ENCODE measurements around the gene KIF21B.

KIF21B gene

GRCh38 chr1:200977071-200977754, 46.3 kb downstream of the KIF21B start:
- ChIA-PET CTCF (interaction anchor here (0.6 to 0.9 kb wide), 3 partner anchors 65 to 136 kb away, joined by 3 to 4 read pairs (median 4); no protein-coding TSS in a partner anchor), POLR2A (ENCODE audit: low non-redundant PET) (no interaction called here)
- TF ChIP-seq, protein P1, sequence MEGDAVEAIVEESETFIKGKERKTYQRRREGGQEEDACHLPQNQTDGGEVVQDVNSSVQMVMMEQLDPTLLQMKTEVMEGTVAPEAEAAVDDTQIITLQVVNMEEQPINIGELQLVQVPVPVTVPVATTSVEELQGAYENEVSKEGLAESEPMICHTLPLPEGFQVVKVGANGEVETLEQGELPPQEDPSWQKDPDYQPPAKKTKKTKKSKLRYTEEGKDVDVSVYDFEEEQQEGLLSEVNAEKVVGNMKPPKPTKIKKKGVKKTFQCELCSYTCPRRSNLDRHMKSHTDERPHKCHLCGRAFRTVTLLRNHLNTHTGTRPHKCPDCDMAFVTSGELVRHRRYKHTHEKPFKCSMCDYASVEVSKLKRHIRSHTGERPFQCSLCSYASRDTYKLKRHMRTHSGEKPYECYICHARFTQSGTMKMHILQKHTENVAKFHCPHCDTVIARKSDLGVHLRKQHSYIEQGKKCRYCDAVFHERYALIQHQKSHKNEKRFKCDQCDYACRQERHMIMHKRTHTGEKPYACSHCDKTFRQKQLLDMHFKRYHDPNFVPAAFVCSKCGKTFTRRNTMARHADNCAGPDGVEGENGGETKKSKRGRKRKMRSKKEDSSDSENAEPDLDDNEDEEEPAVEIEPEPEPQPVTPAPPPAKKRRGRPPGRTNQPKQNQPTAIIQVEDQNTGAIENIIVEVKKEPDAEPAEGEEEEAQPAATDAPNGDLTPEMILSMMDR (conservative IDR thresholded peaks at IDR 0.05; ENCODE audit: low read depth): no peak
- H3K27ac ChIP-seq: no peak overlapping the region
- no peak for DNase-seq (ENCODE audit: low spot score)

- CTCF ChIA-PET: interaction anchor here (0.8 kb wide), 1 partner anchor 137 kb away, joined by 3 read pairs; no protein-coding TSS in a partner anchor
- TF ChIP-seq, protein P1 (conservative IDR thresholded peaks at IDR 0.05; ENCODE audit: low read depth): no peak
- DNase-seq (ENCODE audit: low spot score): no peak
- H3K27ac ChIP-seq: no peak overlapping the region
- POLR2A ChIA-PET (ENCODE audit: low non-redundant PET): no interaction called here
Measured at GRCh38 chr1:200976634-200977033, 46.9 kb downstream of the KIF21B start.

DNA sequence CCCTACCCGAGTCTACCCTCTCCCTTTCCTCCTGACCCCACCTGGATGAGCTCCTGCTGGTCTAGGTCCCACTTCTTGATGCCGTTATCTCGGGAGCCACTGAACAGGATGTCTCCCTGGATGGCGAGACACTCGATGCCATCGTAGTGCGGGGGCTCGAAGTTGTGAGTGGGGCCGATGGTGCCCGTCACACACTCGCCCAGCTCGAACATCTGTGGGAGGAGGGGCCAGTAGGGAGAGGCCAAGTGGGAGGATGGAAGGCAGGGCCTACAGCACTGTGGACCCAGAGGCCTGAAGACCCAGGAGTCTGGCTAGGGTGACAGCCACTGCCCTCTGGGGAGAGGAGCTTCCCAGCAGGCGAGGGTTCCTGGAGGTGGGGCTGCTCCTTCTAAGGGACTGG, 48.1 kb downstream of the KIF21B start:
- POLR2A ChIA-PET (ENCODE audit: low non-redundant PET): no interaction called here

GRCh38 chr1:200974711-200975110, 48.8 kb downstream of the KIF21B start:
- TF ChIP-seq, protein P1 (conservative IDR thresholded peaks at IDR 0.05; ENCODE audit: low read depth): no peak
- DNase-seq (ENCODE audit: low spot score): no peak
- CTCF ChIA-PET: interaction anchor here (0.6 to 0.8 kb wide), 2 partner anchors 145 to 158 kb away, joined by 3 to 4 read pairs; no protein-coding TSS in a partner anchor
- POLR2A ChIA-PET (ENCODE audit: low non-redundant PET): no interaction called here
- H3K27ac ChIP-seq: no peak overlapping the region

More for the DNA sequence above, 48.1 kb downstream of the KIF21B start:
- no peak for DNase-seq (ENCODE audit: low spot score)
- TF ChIP-seq, protein P1 (conservative IDR thresholded peaks at IDR 0.05; ENCODE audit: low read depth): no peak
- CTCF ChIA-PET: interaction anchor here (0.6 to 0.8 kb wide), 3 partner anchors 144 to 170 kb away, joined by 3 to 4 read pairs (median 3); no protein-coding TSS in a partner anchor
- H3K27ac ChIP-seq: no peak overlapping the region

DNA sequence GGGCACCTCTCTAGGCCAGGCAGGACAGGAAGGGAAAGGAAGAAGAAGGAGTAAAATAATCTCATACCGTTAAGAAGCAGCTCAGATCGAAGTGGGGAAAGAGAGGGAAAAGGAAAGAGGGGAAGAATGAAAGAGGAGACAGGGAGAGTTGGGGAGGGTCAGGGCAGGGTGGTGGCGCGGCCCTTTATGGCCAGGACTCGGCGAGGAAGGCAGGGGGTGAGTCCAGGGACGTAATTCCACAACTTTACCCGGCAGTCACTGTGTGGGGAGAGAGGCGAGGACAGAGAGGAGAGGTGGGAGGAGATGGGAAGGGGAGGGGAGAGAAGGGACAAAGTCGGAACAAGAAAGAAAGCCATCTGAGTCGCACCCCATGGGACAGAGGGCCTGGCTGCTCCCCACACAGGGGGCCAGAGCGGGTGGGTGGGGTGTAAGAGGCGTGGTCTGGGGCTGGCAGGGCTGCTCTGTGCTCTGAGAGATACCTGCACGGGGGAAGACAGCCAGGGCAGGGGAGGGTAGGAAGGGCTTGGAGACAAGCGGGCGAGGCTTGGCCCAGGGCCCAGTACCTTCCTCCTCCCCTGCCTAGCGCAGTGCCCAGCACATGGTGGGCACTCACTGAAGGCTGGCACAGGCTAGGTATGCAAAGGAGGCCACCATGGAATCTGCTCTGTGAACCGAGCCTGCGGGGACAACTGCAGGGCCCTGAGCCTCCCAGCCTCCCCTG, 49.4 kb downstream of the KIF21B start:
- no peak for DNase-seq (ENCODE audit: low spot score)
- POLR2A ChIA-PET (ENCODE audit: low non-redundant PET): no interaction called here
- CTCF ChIA-PET: interaction anchor here (0.6 to 3.2 kb wide), 5 partner anchors 20 to 152 kb away, joined by 3 to 47 read pairs (median 7); partner anchors contain the start of gene CACNA1S
- H3K27ac ChIP-seq: no peak overlapping the region
- TF ChIP-seq, protein P1 (conservative IDR thresholded peaks at IDR 0.05; ENCODE audit: low read depth): no peak

GRCh38 chr1:200972985-200973742, 50.4 kb downstream of the KIF21B start:
- H3K27ac ChIP-seq: no peak overlapping the region
- CTCF ChIA-PET: interaction anchor here (0.6 to 3.7 kb wide), 30 partner anchors 10 to 414 kb away, joined by 3 to 47 read pairs (median 9); partner anchors contain the start of gene CACNA1S
- DNase-seq (ENCODE audit: low spot score): no peak
- TF ChIP-seq, protein P1 (conservative IDR thresholded peaks at IDR 0.05; ENCODE audit: low read depth): no peak
- POLR2A ChIA-PET (ENCODE audit: low non-redundant PET): no interaction called here

Data from RWPE1 (cell line).